IMR-90 (cell line): ENCODE results near the gene ROGDI. TPM values are rescaled to one million over a fixed set of nuclear protein-coding genes. Genes with fewer than 3 reads are reported as not detected.

Experiments used
- ATAC-seq: fragments of 200-7000 bp; cut with Tn5 transposase; 2 replicates; pipeline ENCODE4 v1.9.1; 2020; ENCODE audit warnings: low read depth, mild to moderate bottlenecking, moderate library complexity
- BruUV-seq: library from RNA; stranded (reverse); fragments of 400-500 nt; replicated peaks from 2 replicates; lab custom pipeline; 2021; lab: Mats Ljungman, UMichigan
- CTCF ChIA-PET: fragments of 300-600 bp; formaldehyde crosslinking; extraction: SDS; loops from one replicate; lab custom pipeline; 2021; ENCODE audit warnings: antibody characterized with exemption; lab: Yijun Ruan, JAX
- POLR2A ChIA-PET: fragments of 300-600 bp; sonication (Branson Sonifier 250); formaldehyde crosslinking; loops from one replicate; lab custom pipeline; 2022; ENCODE audit warnings: antibody characterized with exemption; ENCODE audit not compliant: unreplicated experiment; lab: Charles Lee
- DNase-seq: peaks from one replicate; pipeline ENCODE4 v3.0.0; 2013
- H2AFZ ChIP-seq: replicated peaks from 2 replicates; pipeline ENCODE3; 2013; ENCODE audit warnings: low read length, mild to moderate bottlenecking; ENCODE audit not compliant: poor library complexity
- H2AK5ac ChIP-seq: 2 replicates; pipeline ENCODE4 v1.6.1; 2013; ENCODE audit warnings: low read depth, low read length, inconsistent platforms
- H2AK9ac ChIP-seq: replicated peaks from 2 replicates; pipeline ENCODE3; 2013; ENCODE audit warnings: mild to moderate bottlenecking, low read depth, low read length, moderate library complexity; ENCODE audit not compliant: poor library complexity
- H2BK120ac ChIP-seq: 2 replicates; pipeline ENCODE4 v1.6.1; 2013; ENCODE audit warnings: low read depth, low read length, inconsistent platforms
- H2BK15ac ChIP-seq: 3 replicates; pipeline ENCODE4 v1.6.1; 2013; ENCODE audit warnings: low read depth, low read length, inconsistent platforms
- H2BK20ac ChIP-seq: 2 replicates; pipeline ENCODE4 v1.6.1; 2013; ENCODE audit warnings: low read depth, mild to moderate bottlenecking, inconsistent platforms, low read length, moderate library complexity
- H2BK5ac ChIP-seq: 2 replicates; pipeline ENCODE4 v1.6.1; 2013; ENCODE audit warnings: mild to moderate bottlenecking, low read depth, low read length, inconsistent platforms; ENCODE audit not compliant: poor library complexity, severe bottlenecking
- H3K14ac ChIP-seq: replicated peaks from 2 replicates; pipeline ENCODE4 v1.6.1; 2013; ENCODE audit warnings: low read depth, low read length, inconsistent platforms
- H3K18ac ChIP-seq: 2 replicates; pipeline ENCODE4 v1.6.1; 2013; ENCODE audit warnings: low read depth, low read length, control low read depth
- H3K23ac ChIP-seq: 2 replicates; pipeline ENCODE4 v1.6.1; 2013; ENCODE audit warnings: low read depth, low read length, inconsistent platforms
- H3K27ac ChIP-seq: 2 replicates; pipeline ENCODE4 v1.5.1; 2013; ENCODE audit warnings: mild to moderate bottlenecking, control low read depth, low read length; ENCODE audit not compliant: insufficient read depth
- H3K27me3 ChIP-seq: 2 replicates; pipeline ENCODE4 v1.6.1; 2013; ENCODE audit warnings: low read length; ENCODE audit not compliant: control insufficient read depth, insufficient read depth
- H3K36me3 ChIP-seq: 2 replicates; pipeline ENCODE4 v1.6.1; 2013; ENCODE audit warnings: low read length, mixed read lengths; ENCODE audit not compliant: control insufficient read depth, insufficient read depth
- H3K4ac ChIP-seq: 2 replicates; pipeline ENCODE4 v1.6.1; 2013; ENCODE audit warnings: low read depth, low read length, inconsistent platforms
- H3K4me1 ChIP-seq: 2 replicates; pipeline ENCODE4 v1.6.1; 2013; ENCODE audit warnings: low read length, mixed read lengths; ENCODE audit not compliant: control insufficient read depth, insufficient read depth
- H3K4me2 ChIP-seq: 2 replicates; pipeline ENCODE4 v1.6.1; 2013; ENCODE audit warnings: low read depth, mild to moderate bottlenecking, control low read depth, low read length, moderate library complexity
- H3K4me3 ChIP-seq: 2 replicates; pipeline ENCODE4 v1.5.1; 2013; ENCODE audit warnings: low read depth, mild to moderate bottlenecking, control low read depth, low read length, moderate library complexity; ENCODE audit not compliant: insufficient read depth
- H3K56ac ChIP-seq: 2 replicates; pipeline ENCODE4 v1.6.1; 2013; ENCODE audit warnings: low read length, inconsistent platforms; ENCODE audit not compliant: insufficient read depth; ENCODE audit errors: extremely low read depth
- H3K79me1 ChIP-seq, 2 experiments: 2 replicates each; pipeline ENCODE4 v1.6.1; 2013; ENCODE audit warnings: low read length in 2 of 2, inconsistent platforms in 1 of 2, low read depth in 1 of 2
- H3K9ac ChIP-seq: 2 replicates; pipeline ENCODE4 v1.6.1; 2013; ENCODE audit warnings: low read depth, low read length, control low read depth
- H3K9me1 ChIP-seq: 2 replicates; pipeline ENCODE4 v1.6.1; 2013; ENCODE audit warnings: low read length, inconsistent platforms; ENCODE audit not compliant: insufficient read depth
- H3K9me3 ChIP-seq: 2 replicates; pipeline ENCODE4 v1.6.1; 2013; ENCODE audit warnings: low read length; ENCODE audit not compliant: control insufficient read depth, insufficient read depth
- H4K20me1 ChIP-seq: 2 replicates; pipeline ENCODE4 v1.6.1; 2013; ENCODE audit warnings: low read length, inconsistent platforms; ENCODE audit not compliant: insufficient read depth
- H4K5ac ChIP-seq: 2 replicates; pipeline ENCODE4 v1.6.1; 2013; ENCODE audit warnings: mild to moderate bottlenecking, low read depth, low read length, control low read depth
- H4K8ac ChIP-seq, 2 experiments: 2 replicates each; pipeline ENCODE4 v1.6.1; 2013; ENCODE audit warnings: low read depth in 2 of 2, low read length in 2 of 2, control low read depth in 1 of 2, inconsistent platforms in 1 of 2
- H4K91ac ChIP-seq: 2 replicates; pipeline ENCODE4 v1.6.1; 2013; ENCODE audit warnings: low read depth, low read length, inconsistent platforms; ENCODE audit not compliant: insufficient read depth
- BHLHE40 ChIP-seq: fragments of 150-350 bp; IDR thresholded peaks from 2 replicates; pipeline ENCODE4 v1.6.1; 2016; ENCODE audit warnings: mild to moderate bottlenecking, low read depth, low read length
- CEBPB ChIP-seq: IDR thresholded peaks from 2 replicates; pipeline ENCODE4 v1.6.1; 2012; ENCODE audit warnings: low read depth, low read length, improper control_type of control experiment
- MAFK ChIP-seq: IDR thresholded peaks from 2 replicates; pipeline ENCODE4 v1.6.1; 2012; ENCODE audit warnings: low read depth, low read length, improper control_type of control experiment
- MAZ ChIP-seq: IDR thresholded peaks from 2 replicates; pipeline ENCODE4 v1.6.1; 2012; ENCODE audit warnings: low read depth, mild to moderate bottlenecking, low read length, improper control_type of control experiment, moderate library complexity, borderline replicate concordance
- MXI1 ChIP-seq: IDR thresholded peaks from 2 replicates; pipeline ENCODE4 v1.6.1; 2012; ENCODE audit warnings: low read depth, mild to moderate bottlenecking, low read length, moderate library complexity, borderline replicate concordance
- POLR2A ChIP-seq: IDR thresholded peaks from 2 replicates; pipeline ENCODE4 v1.6.1; 2012; ENCODE audit warnings: mild to moderate bottlenecking, low read depth, low read length
- RAD21 ChIP-seq: IDR thresholded peaks from 2 replicates; pipeline ENCODE4 v1.6.1; 2012; ENCODE audit warnings: low read length, improper control_type of control experiment
- RCOR1 ChIP-seq: IDR thresholded peaks from 2 replicates; pipeline ENCODE4 v1.6.1; 2012; ENCODE audit warnings: mild to moderate bottlenecking, low read length, improper control_type of control experiment; ENCODE audit not compliant: insufficient replicate concordance
- RFX5 ChIP-seq: IDR thresholded peaks from 2 replicates; pipeline ENCODE4 v1.8.0; 2012; ENCODE audit warnings: low read depth, mild to moderate bottlenecking, low read length, moderate library complexity
- USF2 ChIP-seq: fragments of 150-350 bp; IDR thresholded peaks from 2 replicates; pipeline ENCODE4 v1.6.1; 2017; ENCODE audit warnings: mild to moderate bottlenecking, antibody characterized with exemption, low read length, low read depth
- WGBS, 2 experiments: methylation state at CpG; one replicate each; pipeline versions ENCODE4 v1.1.5 to v1.1.7; 2013; ENCODE audit warnings: missing lambda C conversion rate in 2 of 2; ENCODE audit not compliant: insufficient read length in 1 of 2; ENCODE audit errors: extremely low coverage in 2 of 2; 5-methylcytosine and 5-hydroxymethylcytosine counted together
- dilution Hi-C: fragments of 300-500 bp; cut with HindIII; formaldehyde crosslinking; loops from one replicate; pipeline ENCODE4 v1.14.3; 2018; ENCODE audit warnings: low sequenced_read_pairs; ENCODE audit not compliant: unreplicated experiment
- in situ Hi-C: fragments of 300-500 bp; cut with MboI; formaldehyde crosslinking; loops from 3 replicates; pipeline ENCODE4 v1.14.3; 2019; ENCODE audit warnings: low sequenced_read_pairs, inconsistent platforms, mixed read lengths
- intact Hi-C: fragments of 100-400 bp; cut with micrococcal nuclease; formaldehyde crosslinking; loops from 2 replicates; pipeline ENCODE4 v1.10.0; 2022
- polyA plus RNA-seq, 3 experiments: library from polyadenylated mRNA; depleted of rRNA; stranded (reverse); fragments of >200 nt; gene quantifications; 2 replicates each; pipeline ENCODE4 v1.2.3, GENCODE V29; 2012; ENCODE audit warnings: low replicate concordance in 1 of 3
- total RNA-seq: library from RNA; depleted of rRNA; stranded (reverse); fragments of >200 nt; gene quantifications from 2 replicates; pipeline ENCODE4 v1.2.3, GENCODE V29; 2012
- TF ChIP-seq, protein P1 (sequence below): fragments of 150-350 bp; IDR thresholded peaks from 2 replicates; pipeline ENCODE4 v1.6.1; 2016; ENCODE audit warnings: low read depth, mild to moderate bottlenecking, low read length, moderate library complexity, borderline replicate concordance

Gene ROGDI
- total and polyA plus RNA-seq, 2 of the 4 experiments (the other 2 are of a cell fraction), result 13.6 to 27.1 TPM

DNA sequence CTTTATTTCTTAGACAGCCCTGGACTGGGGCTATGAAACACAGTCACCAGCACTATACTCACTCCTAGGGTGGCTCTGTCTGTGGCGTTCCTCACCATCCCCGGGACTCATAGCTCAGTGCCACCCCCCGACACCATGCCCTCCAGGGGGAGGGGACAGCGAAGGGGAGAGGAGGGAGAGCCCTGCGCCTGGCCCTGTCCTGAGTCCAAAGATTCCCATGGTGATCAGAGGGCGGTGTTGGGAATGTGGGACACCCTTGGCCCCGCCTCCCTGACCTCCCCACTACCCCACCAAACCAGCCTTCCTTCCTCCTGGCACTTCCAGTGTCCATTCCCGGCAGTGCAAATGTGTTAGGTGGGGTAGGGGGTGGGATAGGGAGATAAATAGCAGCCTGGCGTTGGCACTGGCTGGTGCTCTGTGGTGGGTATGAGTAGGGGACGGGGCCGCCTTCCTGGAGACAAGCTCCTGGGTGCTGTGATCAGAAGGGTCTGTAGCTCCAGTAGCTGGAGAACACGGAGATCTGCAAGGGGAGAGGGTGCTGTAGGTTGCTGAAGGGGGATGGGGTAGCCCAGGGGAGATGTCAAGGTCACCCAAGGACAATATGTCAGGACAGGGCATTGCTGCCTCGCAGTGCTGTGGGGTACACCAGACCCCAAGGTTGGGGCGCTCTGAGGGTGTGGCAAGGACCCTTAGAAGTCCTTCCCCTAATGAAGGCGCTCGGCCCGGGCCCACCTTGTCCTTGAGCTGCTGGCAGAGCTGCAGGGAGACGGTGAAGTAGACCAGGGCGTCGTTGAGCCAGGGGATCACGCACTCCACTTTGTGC is 5.2 kb downstream of the ROGDI start (continued):
- no peak for TF ChIP-seq BHLHE40

DNA sequence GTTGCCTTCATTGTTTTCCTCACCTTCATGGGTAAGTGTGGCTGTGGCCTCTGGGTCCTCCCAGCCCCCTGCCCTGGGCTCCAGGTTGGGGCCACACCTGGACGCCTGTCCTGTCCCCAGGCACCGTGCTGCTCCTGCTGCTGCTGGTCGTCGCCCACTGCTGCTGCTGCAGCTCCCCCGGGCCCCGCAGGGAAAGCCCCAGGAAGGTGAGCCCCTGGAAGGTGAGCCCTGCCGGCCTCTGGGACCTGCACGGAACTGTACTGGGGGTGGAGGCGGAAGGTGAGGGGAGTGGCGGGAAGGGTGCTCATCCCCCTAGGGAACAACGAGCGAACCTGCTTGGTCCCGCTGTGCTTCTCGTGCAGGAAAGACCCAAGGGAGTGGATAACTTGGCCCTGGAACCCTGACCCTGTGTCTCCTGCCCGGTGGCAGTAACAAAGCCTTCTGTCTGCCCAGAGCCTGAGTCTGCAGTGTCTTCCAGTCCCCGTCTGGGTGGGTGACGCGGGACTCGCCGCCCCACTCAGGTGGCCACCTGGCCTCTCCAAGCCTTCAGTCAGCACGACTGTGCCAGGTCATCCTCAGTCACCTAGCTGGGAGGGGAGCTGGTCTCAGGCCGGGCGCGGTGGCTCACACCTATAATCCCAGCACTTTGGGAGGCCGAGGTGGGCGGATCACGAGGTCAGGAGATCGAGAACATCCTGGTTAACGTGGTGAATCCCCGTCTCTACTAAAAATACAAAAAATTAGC is 6.4 kb downstream of the ROGDI start:
- dilution Hi-C loops, result no loop called here
- H4K20me1 ChIP-seq, result no peaks in the 10 kb centered on the region
- BruUV-seq, result no TSS peak
- ChIA-PET CTCF (no interaction called here), POLR2A (interaction anchor here (0.7 kb wide), 1 partner anchor 18 kb away, joined by 13 read pairs; no protein-coding TSS in a partner anchor)
- H3K4me1 ChIP-seq, result no peaks in the 10 kb centered on the region
- TF ChIP-seq RCOR1 (no peak), POLR2A (no peak), RFX5 (no peak), MAZ (no peak), MAFK (no peak), RAD21 (no peak), MXI1 (no peak), USF2 (no peak), CEBPB (no peak)
- TF ChIP-seq, protein P1, sequence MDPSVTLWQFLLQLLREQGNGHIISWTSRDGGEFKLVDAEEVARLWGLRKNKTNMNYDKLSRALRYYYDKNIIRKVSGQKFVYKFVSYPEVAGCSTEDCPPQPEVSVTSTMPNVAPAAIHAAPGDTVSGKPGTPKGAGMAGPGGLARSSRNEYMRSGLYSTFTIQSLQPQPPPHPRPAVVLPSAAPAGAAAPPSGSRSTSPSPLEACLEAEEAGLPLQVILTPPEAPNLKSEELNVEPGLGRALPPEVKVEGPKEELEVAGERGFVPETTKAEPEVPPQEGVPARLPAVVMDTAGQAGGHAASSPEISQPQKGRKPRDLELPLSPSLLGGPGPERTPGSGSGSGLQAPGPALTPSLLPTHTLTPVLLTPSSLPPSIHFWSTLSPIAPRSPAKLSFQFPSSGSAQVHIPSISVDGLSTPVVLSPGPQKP, result no peak
- no peak overlapping the region for H3K18ac ChIP-seq
- peaks cover 2% of the 10 kb centered on the region; the same call in 1 of the 2 replicates for H3K36me3 ChIP-seq
- in situ Hi-C loops, result no loop called here
- H3K4ac ChIP-seq, result no peak overlapping the region
- DNase-seq, result no peak
- no peak overlapping the region for H3K14ac ChIP-seq
- H3K9me1 ChIP-seq, result 0 out of 2 replicates have a peak, but pooled peaks cover 3% of the 10 kb centered on the region
- no peaks in the 10 kb centered on the region for H3K27me3 ChIP-seq
- no peak overlapping the region for H2AFZ ChIP-seq
- no peak overlapping the region for H4K8ac ChIP-seq
- H4K5ac ChIP-seq, result no peak overlapping the region
- no peak overlapping the region for H2AK9ac ChIP-seq
- no peaks in the 10 kb centered on the region for H3K9me3 ChIP-seq
- no peak for ATAC-seq
- no peak overlapping the region for H3K27ac ChIP-seq
- H2AK5ac ChIP-seq, result no peak overlapping the region
- H2BK5ac ChIP-seq, result no peak overlapping the region
- H3K4me2 ChIP-seq, result no peak overlapping the region
- 91% methylated on average over 4 of the region's 30 CpGs; no CpG with 5 or more reads in 1 of the 2 experiments for WGBS, 2 experiments
- no peak overlapping the region for H4K91ac ChIP-seq
- no peak overlapping the region for H3K23ac ChIP-seq
- intact Hi-C loops, result no loop called here
- H2BK15ac ChIP-seq, result no peak overlapping the region
- H3K56ac ChIP-seq, result no peak overlapping the region
- no peaks in the 10 kb centered on the region for H3K79me1 ChIP-seq
- no peak overlapping the region for H2BK120ac ChIP-seq
- H2BK20ac ChIP-seq, result no peak overlapping the region
- H3K9ac ChIP-seq, result no peak overlapping the region
- H3K4me3 ChIP-seq, result no peak overlapping the region
